ENCODE results near the gene FAM228B. TPM values are rescaled to one million over a fixed set of nuclear protein-coding genes. Genes with fewer than 3 reads are reported as not detected.

The FAM228B gene
- total RNA-seq, 1 experiment from 2014 or later, result 16.8 TPM

- no peak overlapping the region for H3K4me2 ChIP-seq
- no peaks in the 10 kb centered on the region for H3K9me3 ChIP-seq (ENCODE audit: insufficient read depth, low read depth)
- no peak overlapping the region for H3K4me3 ChIP-seq
- H4K20me1 ChIP-seq (ENCODE audit: insufficient read depth), result no peaks in the 10 kb centered on the region
- CTCF ChIA-PET, result no interaction called here
- H3K36me3 ChIP-seq (ENCODE audit: low read depth), result 0 out of 2 replicates have a peak, but pooled peaks cover 4% of the 10 kb centered on the region
- no peaks in the 10 kb centered on the region for H3K27me3 ChIP-seq (ENCODE audit: insufficient read depth, low read depth)
- DNase-seq, result no peak
- no peaks in the 10 kb centered on the region; the same call in 1 of the 2 replicates for H3F3A ChIP-seq (ENCODE audit: insufficient read depth, low read depth)
- intact Hi-C loops (cut with micrococcal nuclease; ENCODE audit: unreplicated experiment), result no loop called here
- H3K27ac ChIP-seq, result no peak overlapping the region
- H3K9me2 ChIP-seq (ENCODE audit: insufficient read depth), result no peaks in the 10 kb centered on the region
- H2AFZ ChIP-seq, result no peak overlapping the region
- POLR2A ChIA-PET (ENCODE audit: unreplicated experiment), result no interaction called here
- H3K4me1 ChIP-seq (replicated peaks; ENCODE audit: insufficient read depth), result no peaks in the 10 kb centered on the region
- H3K79me2 ChIP-seq (ENCODE audit: low read depth), result no peaks in the 10 kb centered on the region
- TF ChIP-seq, protein P1, sequence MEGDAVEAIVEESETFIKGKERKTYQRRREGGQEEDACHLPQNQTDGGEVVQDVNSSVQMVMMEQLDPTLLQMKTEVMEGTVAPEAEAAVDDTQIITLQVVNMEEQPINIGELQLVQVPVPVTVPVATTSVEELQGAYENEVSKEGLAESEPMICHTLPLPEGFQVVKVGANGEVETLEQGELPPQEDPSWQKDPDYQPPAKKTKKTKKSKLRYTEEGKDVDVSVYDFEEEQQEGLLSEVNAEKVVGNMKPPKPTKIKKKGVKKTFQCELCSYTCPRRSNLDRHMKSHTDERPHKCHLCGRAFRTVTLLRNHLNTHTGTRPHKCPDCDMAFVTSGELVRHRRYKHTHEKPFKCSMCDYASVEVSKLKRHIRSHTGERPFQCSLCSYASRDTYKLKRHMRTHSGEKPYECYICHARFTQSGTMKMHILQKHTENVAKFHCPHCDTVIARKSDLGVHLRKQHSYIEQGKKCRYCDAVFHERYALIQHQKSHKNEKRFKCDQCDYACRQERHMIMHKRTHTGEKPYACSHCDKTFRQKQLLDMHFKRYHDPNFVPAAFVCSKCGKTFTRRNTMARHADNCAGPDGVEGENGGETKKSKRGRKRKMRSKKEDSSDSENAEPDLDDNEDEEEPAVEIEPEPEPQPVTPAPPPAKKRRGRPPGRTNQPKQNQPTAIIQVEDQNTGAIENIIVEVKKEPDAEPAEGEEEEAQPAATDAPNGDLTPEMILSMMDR (conservative IDR thresholded peaks at IDR 0.05), result no peak
- no peak for TF ChIP-seq EZH2 (IDR thresholded peaks at IDR 0.05; ENCODE audit: low read depth)
- BruUV-seq (replicated peaks), result no TSS peak
These were observed 81.9 kb downstream of the FAM228B start for GRCh38 chr2:24205131-24205530.

- BruUV-seq (replicated peaks), result no TSS peak
- CTCF ChIA-PET, result no interaction called here
- Histone ChIP-seq H3K4me3 (no peak overlapping the region), H3K4me2 (no peak overlapping the region), H3K9me2 (ENCODE audit: insufficient read depth) (no peaks in the 10 kb centered on the region), H3K27ac (no peak overlapping the region), H3K9me3 (ENCODE audit: insufficient read depth, low read depth) (no peaks in the 10 kb centered on the region), H3K79me2 (ENCODE audit: low read depth) (no peaks in the 10 kb centered on the region), H3K4me1 (replicated peaks; ENCODE audit: insufficient read depth) (no peaks in the 10 kb centered on the region), H3K27me3 (ENCODE audit: insufficient read depth, low read depth) (no peaks in the 10 kb centered on the region), H2AFZ (no peak overlapping the region), H3K36me3 (ENCODE audit: low read depth) (0 out of 2 replicates have a peak, but pooled peaks cover 4% of the 10 kb centered on the region), H4K20me1 (ENCODE audit: insufficient read depth) (no peaks in the 10 kb centered on the region), H3F3A (ENCODE audit: insufficient read depth, low read depth) (no peaks in the 10 kb centered on the region; the same call in 1 of the 2 replicates)
- no peak for TF ChIP-seq EZH2 (IDR thresholded peaks at IDR 0.05; ENCODE audit: low read depth)
- TF ChIP-seq, protein P1 (conservative IDR thresholded peaks at IDR 0.05), result no peak
- POLR2A ChIA-PET (ENCODE audit: unreplicated experiment), result no interaction called here
- no peak for DNase-seq
- intact Hi-C loops (cut with micrococcal nuclease; ENCODE audit: unreplicated experiment), result no loop called here
These were observed 83.0 kb downstream of the FAM228B start for GRCh38 chr2:24206242-24206641.

- DNase-seq, result no peak
- H3K4me2 ChIP-seq, result no peak overlapping the region
- ChIA-PET POLR2A (ENCODE audit: unreplicated experiment) (no interaction called here), CTCF (no interaction called here)
- H3K9me2 ChIP-seq (ENCODE audit: insufficient read depth), result no peaks in the 10 kb centered on the region
- no peak overlapping the region for H3K4me3 ChIP-seq
- H3F3A ChIP-seq (ENCODE audit: insufficient read depth, low read depth), result no peaks in the 10 kb centered on the region; the same call in 1 of the 2 replicates
- H3K27me3 ChIP-seq (ENCODE audit: insufficient read depth, low read depth), result no peaks in the 10 kb centered on the region
- H3K79me2 ChIP-seq (ENCODE audit: low read depth), result no peaks in the 10 kb centered on the region
- no peaks in the 10 kb centered on the region for H4K20me1 ChIP-seq (ENCODE audit: insufficient read depth)
- 0 out of 2 replicates have a peak, but pooled peaks cover 4% of the 10 kb centered on the region for H3K36me3 ChIP-seq (ENCODE audit: low read depth)
- BruUV-seq (replicated peaks), result no TSS peak
- intact Hi-C loops (cut with micrococcal nuclease; ENCODE audit: unreplicated experiment), result no loop called here
- no peaks in the 10 kb centered on the region for H3K9me3 ChIP-seq (ENCODE audit: insufficient read depth, low read depth)
- no peaks in the 10 kb centered on the region for H3K4me1 ChIP-seq (replicated peaks; ENCODE audit: insufficient read depth)
- no peak overlapping the region for H3K27ac ChIP-seq
- TF ChIP-seq EZH2 (IDR thresholded peaks at IDR 0.05; ENCODE audit: low read depth), result no peak
- TF ChIP-seq, protein P1 (conservative IDR thresholded peaks at IDR 0.05), result no peak
- H2AFZ ChIP-seq, result no peak overlapping the region
These were observed 83.4 kb downstream of the FAM228B start for GRCh38 chr2:24206714-24207113.

Data from PC-9 (cell line).